ENCODE data around the gene IFITM10. TPM values are rescaled to one million over a fixed set of nuclear protein-coding genes. Genes with fewer than 3 reads are reported as not detected.

The IFITM10 gene
- total RNA-seq, 4 donors from 2014 or later = 0.42 to 0.58 (median 0.54) TPM

DNA sequence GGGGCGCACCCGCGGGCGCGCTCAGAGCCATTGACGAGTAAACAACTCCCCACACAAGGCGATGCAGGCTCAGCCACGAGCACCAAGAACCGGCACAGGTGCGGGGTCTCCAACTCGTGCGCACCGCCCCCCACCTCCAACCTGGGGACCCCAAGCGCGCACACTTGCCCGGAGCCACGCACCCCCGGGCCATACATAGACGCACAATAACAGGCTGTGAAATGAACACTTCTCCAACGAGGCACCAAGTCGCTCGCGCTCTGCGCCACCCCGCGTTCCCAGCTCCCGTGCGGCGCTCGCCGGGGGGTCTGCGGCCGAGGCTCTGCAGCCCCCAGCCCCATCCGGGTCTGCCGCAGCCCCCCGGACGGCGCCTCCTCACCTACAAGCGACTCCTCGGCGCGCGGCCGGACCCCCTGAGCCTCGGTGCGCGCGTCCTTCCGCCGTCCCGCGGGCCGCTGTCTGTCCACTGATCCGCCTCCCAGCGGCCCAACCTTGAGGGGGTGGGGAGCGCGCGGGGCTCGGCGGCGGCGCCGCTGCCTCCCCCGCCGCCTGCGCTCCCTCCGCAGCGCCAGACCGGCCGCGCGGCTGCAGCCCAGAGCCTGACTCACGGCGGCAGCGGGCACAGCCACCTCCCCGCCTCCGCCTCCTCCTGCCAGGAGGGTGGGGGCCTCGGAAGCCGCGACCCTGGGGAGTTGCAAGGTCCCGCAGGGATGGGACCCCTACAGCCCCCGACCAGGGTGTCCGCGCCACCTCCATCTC, 1.6 kb downstream of the IFITM10 start:
- 7% methylated on average over 4 of the region's 84 CpGs for WGBS
- Histone ChIP-seq H3K27ac (replicated peaks in 1 of 4) (no peak overlapping the region), H3K27me3 (peaks cover 0 to 36% (median 0%) of the 10 kb centered on the region in 4 donors), H3K9me3 (no peaks in the 10 kb centered on the region), H3K4me3 (peak overlapping the region; percentile 28 to 45 (median 30)), H3K36me3 (peaks cover 10 to 20% (median 15%) of the 10 kb centered on the region in 4 donors), H3K4me1 (peaks cover 31 to 48% (median 39%) of the 10 kb centered on the region in 4 donors)
- DNase-seq (ENCODE audit: extremely low spot score) = no peak
- TF ChIP-seq, protein P1, sequence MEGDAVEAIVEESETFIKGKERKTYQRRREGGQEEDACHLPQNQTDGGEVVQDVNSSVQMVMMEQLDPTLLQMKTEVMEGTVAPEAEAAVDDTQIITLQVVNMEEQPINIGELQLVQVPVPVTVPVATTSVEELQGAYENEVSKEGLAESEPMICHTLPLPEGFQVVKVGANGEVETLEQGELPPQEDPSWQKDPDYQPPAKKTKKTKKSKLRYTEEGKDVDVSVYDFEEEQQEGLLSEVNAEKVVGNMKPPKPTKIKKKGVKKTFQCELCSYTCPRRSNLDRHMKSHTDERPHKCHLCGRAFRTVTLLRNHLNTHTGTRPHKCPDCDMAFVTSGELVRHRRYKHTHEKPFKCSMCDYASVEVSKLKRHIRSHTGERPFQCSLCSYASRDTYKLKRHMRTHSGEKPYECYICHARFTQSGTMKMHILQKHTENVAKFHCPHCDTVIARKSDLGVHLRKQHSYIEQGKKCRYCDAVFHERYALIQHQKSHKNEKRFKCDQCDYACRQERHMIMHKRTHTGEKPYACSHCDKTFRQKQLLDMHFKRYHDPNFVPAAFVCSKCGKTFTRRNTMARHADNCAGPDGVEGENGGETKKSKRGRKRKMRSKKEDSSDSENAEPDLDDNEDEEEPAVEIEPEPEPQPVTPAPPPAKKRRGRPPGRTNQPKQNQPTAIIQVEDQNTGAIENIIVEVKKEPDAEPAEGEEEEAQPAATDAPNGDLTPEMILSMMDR (IDR thresholded peaks at IDR 0.05) = no peak
- TF ChIP-seq POLR2A (IDR thresholded peaks at IDR 0.05; ENCODE audit: low read depth) (no peak), POLR2AphosphoS5 (IDR thresholded peaks at IDR 0.05) (no peak), EP300 (IDR thresholded peaks at IDR 0.05) (no peak)
- intact Hi-C loops (cut with DNase I) = no loop called here

DNA sequence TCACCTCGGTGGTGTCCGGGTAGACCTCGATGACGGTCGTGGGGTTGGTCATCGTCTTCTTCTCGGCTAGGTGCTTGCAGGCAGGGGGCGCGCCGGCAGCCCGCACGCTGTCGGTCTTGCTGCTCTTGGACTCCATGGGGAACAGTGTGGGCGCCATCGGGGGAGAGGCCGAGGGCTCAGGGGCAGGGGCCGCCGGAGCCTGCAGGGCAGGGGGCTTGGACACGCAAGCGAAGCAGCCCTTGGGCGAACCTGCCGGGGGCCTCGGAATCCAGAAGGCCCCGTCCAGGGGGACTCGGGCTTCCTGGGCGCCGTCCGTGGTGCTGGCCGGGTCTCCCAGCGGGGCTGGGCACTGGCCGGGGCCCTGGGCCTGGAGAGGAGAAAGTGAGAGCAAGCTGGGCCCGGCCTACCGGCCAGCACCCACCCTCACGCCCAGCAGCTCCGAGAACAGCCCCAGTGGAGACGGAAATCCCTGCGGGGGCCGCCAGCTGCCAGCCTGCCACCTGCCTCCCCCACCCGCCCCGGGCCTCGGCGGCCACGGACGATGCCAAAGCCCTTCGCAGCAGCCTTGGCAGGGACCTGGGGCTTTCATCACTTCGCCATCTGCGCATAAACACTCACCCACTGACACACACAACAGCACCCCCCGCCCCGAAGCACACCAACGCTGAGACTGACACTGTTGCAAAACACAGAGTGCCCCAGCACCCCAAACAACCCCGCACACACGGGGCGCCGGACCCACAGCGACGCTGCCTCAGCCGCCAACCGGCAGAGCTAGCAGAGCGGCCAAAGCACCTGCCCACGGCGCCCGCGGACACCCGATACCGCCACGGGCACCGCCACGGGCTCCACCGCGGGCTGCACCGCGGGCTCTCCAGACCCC, 2.4 kb downstream of the IFITM10 start:
- TF ChIP-seq, protein P1 (IDR thresholded peaks at IDR 0.05) = no peak
- TF ChIP-seq POLR2A (IDR thresholded peaks at IDR 0.05; ENCODE audit: low read depth) (no peak), EP300 (IDR thresholded peaks at IDR 0.05) (no peak), POLR2AphosphoS5 (IDR thresholded peaks at IDR 0.05) (no peak)
- Histone ChIP-seq H3K36me3 (peaks cover 2 to 11% (median 7%) of the 10 kb centered on the region in 4 donors), H3K27ac (replicated peaks in 1 of 4) (no peak overlapping the region), H3K4me3 (peak overlapping the region; percentile 28 to 45 (median 30)), H3K4me1 (peaks cover 31 to 41% (median 39%) of the 10 kb centered on the region in 4 donors), H3K9me3 (no peaks in the 10 kb centered on the region), H3K27me3 (peaks cover 0 to 36% (median 0%) of the 10 kb centered on the region in 4 donors)
- intact Hi-C loops (cut with DNase I) = no loop called here
- DNase-seq (ENCODE audit: extremely low spot score) = no peak
- WGBS = 72% methylated on average over 21 of the region's 72 CpGs

DNA sequence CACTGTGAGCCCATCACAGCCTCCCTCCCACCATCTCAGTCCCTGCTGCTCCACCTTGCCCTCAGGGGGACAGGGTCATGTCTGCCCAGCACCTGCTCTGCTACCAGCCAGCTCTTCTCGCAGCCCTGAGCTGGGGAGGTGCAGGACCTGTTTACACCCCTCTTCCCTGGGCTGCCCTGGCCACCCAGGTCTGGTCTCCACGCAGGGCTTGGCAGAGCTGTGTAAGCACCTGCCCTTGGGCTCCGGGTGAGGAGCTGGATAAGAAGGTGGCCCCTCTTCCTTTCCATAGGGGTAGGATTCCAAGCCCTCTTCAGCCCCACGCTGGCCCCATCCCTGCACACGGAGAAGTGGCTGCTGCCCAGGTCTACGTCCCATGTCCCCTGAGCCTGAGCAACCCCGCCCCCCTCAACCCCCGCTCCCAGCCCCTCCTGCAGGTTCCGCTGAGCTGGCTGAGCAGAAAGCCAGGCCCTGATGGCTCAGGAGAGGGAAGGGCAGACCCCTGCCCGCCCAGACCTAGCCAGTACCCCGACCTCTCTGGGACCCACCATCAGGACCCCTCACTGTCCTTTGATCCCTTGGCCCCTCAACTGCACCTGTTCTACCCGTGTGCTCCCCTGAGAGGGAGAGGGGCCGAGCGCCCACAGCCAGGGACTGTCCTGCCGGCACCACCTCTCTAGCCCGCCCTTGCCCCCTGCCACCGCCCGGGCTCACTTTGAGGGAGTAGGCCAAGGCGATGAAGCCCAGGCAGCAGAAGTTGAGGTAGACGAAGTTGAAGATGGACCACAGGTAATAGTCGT, 3.2 kb downstream of the IFITM10 start:
- Histone ChIP-seq H3K27ac (replicated peaks in 1 of 4) (no peak overlapping the region), H3K27me3 (peaks cover 0 to 36% (median 0%) of the 10 kb centered on the region in 4 donors), H3K4me1 (peaks cover 31 to 39% (median 36%) of the 10 kb centered on the region in 4 donors), H3K9me3 (no peaks in the 10 kb centered on the region), H3K36me3 (peaks cover 0 to 3% (median 0%) of the 10 kb centered on the region in 4 donors), H3K4me3 (no peak overlapping the region)
- TF ChIP-seq POLR2AphosphoS5 (IDR thresholded peaks at IDR 0.05) = no peak
- TF ChIP-seq, protein P1 (IDR thresholded peaks at IDR 0.05) = no peak
- no peak for TF ChIP-seq POLR2A (IDR thresholded peaks at IDR 0.05; ENCODE audit: low read depth)
- TF ChIP-seq EP300 (IDR thresholded peaks at IDR 0.05) = no peak
- 95% methylated on average over 12 of the region's 21 CpGs for WGBS
- DNase-seq (ENCODE audit: extremely low spot score) = no peak
- intact Hi-C loops (cut with DNase I) = no loop called here

DNA sequence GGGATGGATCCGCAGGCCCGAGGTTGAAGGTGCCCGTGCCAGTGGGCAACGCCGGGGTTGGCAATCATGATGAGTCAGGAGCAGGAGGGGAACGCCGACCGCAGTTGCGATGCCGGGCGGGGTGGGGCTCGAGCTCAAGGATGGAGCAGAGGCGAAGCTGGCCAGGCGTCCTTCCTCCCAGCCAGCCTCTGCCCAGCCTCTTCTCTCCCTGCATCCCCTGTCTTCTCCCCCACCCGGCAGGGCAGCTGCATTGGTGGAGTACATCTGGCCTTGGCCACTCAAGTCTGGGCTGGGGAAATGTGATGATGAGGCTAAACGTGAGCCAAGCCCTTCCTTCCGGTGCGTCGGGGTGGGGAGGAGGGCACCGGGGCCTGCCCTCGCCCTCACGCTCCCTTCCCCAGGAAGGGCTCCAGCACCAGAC, 3.9 kb downstream of the IFITM10 start:
- no peak for TF ChIP-seq EP300 (IDR thresholded peaks at IDR 0.05)
- no peak for TF ChIP-seq POLR2AphosphoS5 (IDR thresholded peaks at IDR 0.05)
- TF ChIP-seq, protein P1 (IDR thresholded peaks at IDR 0.05) = no peak
- TF ChIP-seq POLR2A (IDR thresholded peaks at IDR 0.05; ENCODE audit: low read depth) = no peak
- Histone ChIP-seq H3K27ac (replicated peaks in 1 of 4) (no peak overlapping the region), H3K4me1 (peaks cover 27 to 38% (median 32%) of the 10 kb centered on the region in 4 donors), H3K4me3 (no peak overlapping the region), H3K36me3 (no peaks in the 10 kb centered on the region), H3K9me3 (no peaks in the 10 kb centered on the region), H3K27me3 (peaks cover 0 to 41% (median 0%) of the 10 kb centered on the region in 4 donors)
- 77% methylated on average over 18 of the region's 22 CpGs for WGBS
- DNase-seq (ENCODE audit: extremely low spot score) = no peak
- intact Hi-C loops (cut with DNase I) = no loop called here

Measured in esophagus muscularis mucosa (tissue), 4 donors.